B cell (primary cell): Measurements from ENCODE around the gene NPTXR. TPM values are rescaled to one million over a fixed set of nuclear protein-coding genes. Genes with fewer than 3 reads are reported as not detected.

Source experiments
- ATAC-seq: fragments of 200-7000 bp; cut with Tn5 transposase; one replicate; pipeline ENCODE4 v1.10.0; 2021; ENCODE audit warnings: low read depth, mild to moderate bottlenecking, moderate number of reproducible peaks, moderate library complexity
- CTCF ChIA-PET: fragments of 350-600 bp; sonication (Branson Sonifier 250); formaldehyde crosslinking; loops from one replicate; lab custom pipeline; 2021; ENCODE audit warnings: antibody characterized with exemption, inconsistent platforms; lab: Charles Lee
- POLR2A ChIA-PET: fragments of 350-600 bp; sonication (Branson Sonifier 250); formaldehyde crosslinking; loops from one replicate; lab custom pipeline; 2021; ENCODE audit warnings: antibody characterized with exemption; lab: Charles Lee
- DNase-seq: peaks from one replicate; pipeline ENCODE4 v3.0.0; 2013
- H2AFZ ChIP-seq: 2 replicates; pipeline ENCODE4 v1.6.1; 2012; ENCODE audit warnings: mild to moderate bottlenecking, low read depth, low read length; ENCODE audit not compliant: insufficient read depth, poor library complexity, severe bottlenecking
- H3K27ac ChIP-seq, 2 donors: 1 replicate in 1 of 2; 2 replicates in 1 of 2; pipeline ENCODE4 v1.5.1; 2012 to 2013; ENCODE audit warnings: low read length in 2 of 2, mild to moderate bottlenecking in 2 of 2, moderate library complexity in 1 of 2
- H3K27me3 ChIP-seq, 4 experiments: fragments of 200-600 bp in 1 of 4; sonication (generic) in 1 of 4; replicated peaks in 1 of 4; 1 replicate in 2 of 4; 2 replicates in 2 of 4; pipeline versions ENCODE4 v1.6.1 to v1.7.0; 2013 to 2016; ENCODE audit warnings: low read length in 3 of 4, mild to moderate bottlenecking in 2 of 4, mixed read lengths in 1 of 4, moderate library complexity in 1 of 4; ENCODE audit not compliant: insufficient read depth in 4 of 4, control insufficient read depth in 3 of 4; ENCODE audit errors: control extremely low read depth in 1 of 4
- H3K36me3 ChIP-seq, 2 experiments: replicated peaks in 1 of 2; 1 replicate in 1 of 2; 2 replicates in 1 of 2; pipeline versions ENCODE4 v1.6.1 to v1.7.1; 2013; ENCODE audit warnings: low read length in 1 of 2; ENCODE audit not compliant: insufficient read depth in 2 of 2, control insufficient read depth in 1 of 2; ENCODE audit errors: control extremely low read depth in 1 of 2, extremely low read depth in 1 of 2
- H3K4me1 ChIP-seq, 2 donors: fragments of 200-600 bp in 1 of 2; sonication (generic) in 1 of 2; 1 replicate in 1 of 2; 2 replicates in 1 of 2; pipeline versions ENCODE4 v1.5.1 to v1.6.1; 2013 to 2017; ENCODE audit warnings: low read length in 2 of 2; ENCODE audit not compliant: control insufficient read depth in 2 of 2, insufficient read depth in 2 of 2
- H3K4me2 ChIP-seq: replicated peaks from 2 replicates; pipeline ENCODE3; 2012; ENCODE audit warnings: mild to moderate bottlenecking, low read depth, low read length; ENCODE audit not compliant: poor library complexity, severe bottlenecking
- H3K4me3 ChIP-seq, 5 experiments: fragments of 200-600 bp in 1 of 5; sonication (generic) in 1 of 5; 1 replicate in 3 of 5; 2 replicates in 2 of 5; pipeline versions ENCODE4 v1.5.1 to v1.7.0; 2011 to 2016; ENCODE audit warnings: low read length in 4 of 5, mild to moderate bottlenecking in 4 of 5, low read depth in 2 of 5, control low read depth in 1 of 5, moderate library complexity in 1 of 5; ENCODE audit not compliant: insufficient read depth in 1 of 5; ENCODE audit errors: control extremely low read depth in 1 of 5, extremely low read depth in 1 of 5
- H3K79me2 ChIP-seq: fragments of 200-600 bp; sonication (generic); one replicate; pipeline ENCODE4 v1.6.0; 2016; ENCODE audit warnings: low read length; ENCODE audit not compliant: control insufficient read depth, insufficient read depth
- H3K9ac ChIP-seq: fragments of 200-600 bp; sonication (generic); 2 replicates; pipeline ENCODE4 v1.6.1; 2017; ENCODE audit warnings: mild to moderate bottlenecking, low read length, moderate library complexity
- H3K9me3 ChIP-seq, 3 donors: one replicate each; pipeline versions ENCODE4 v1.6.1 to v1.7.1; 2013; ENCODE audit warnings: low read length in 2 of 3; ENCODE audit not compliant: control insufficient read depth in 2 of 3, insufficient read depth in 1 of 3; ENCODE audit errors: control extremely low read depth in 1 of 3
- H4K20me1 ChIP-seq: 2 replicates; pipeline ENCODE4 v1.6.0; 2012; ENCODE audit warnings: mild to moderate bottlenecking, low read length; ENCODE audit not compliant: insufficient read depth, control insufficient read depth, poor library complexity, severe bottlenecking
- H3K27ac Mint-ChIP-seq: one replicate; pipeline ENCODE4 v1.8.0; 2021; ENCODE audit warnings: mixed read lengths
- H3K27me3 Mint-ChIP-seq: one replicate; pipeline ENCODE4 v1.8.0; 2021; ENCODE audit warnings: mixed read lengths
- H3K4me1 Mint-ChIP-seq: one replicate; pipeline ENCODE4 v1.8.0; 2021; ENCODE audit warnings: mixed read lengths
- H3K4me3 Mint-ChIP-seq: one replicate; pipeline ENCODE4 v1.8.0; 2021; ENCODE audit warnings: mixed read lengths
- H3K9me3 Mint-ChIP-seq: one replicate; pipeline ENCODE4 v1.8.0; 2022; ENCODE audit warnings: mixed read lengths; ENCODE audit not compliant: insufficient read depth
- CTCF ChIP-seq: fragments of 200-600 bp; IDR thresholded peaks from one replicate; pipeline ENCODE4 v1.8.0; 2022; ENCODE audit warnings: antibody characterized with exemption, mild to moderate bottlenecking
- EZH2 ChIP-seq: IDR thresholded peaks from 2 replicates; pipeline ENCODE4 v1.6.1; 2012; ENCODE audit warnings: borderline replicate concordance, low read depth, mild to moderate bottlenecking, moderate library complexity, low read length; ENCODE audit not compliant: insufficient read depth, poor library complexity, severe bottlenecking
- WGBS: methylation state at CpG from one replicate; pipeline ENCODE4 v1.1.5; 2013; ENCODE audit warnings: missing lambda C conversion rate; ENCODE audit not compliant: insufficient coverage; 5-methylcytosine and 5-hydroxymethylcytosine counted together
- intact Hi-C: fragments of 100-400 bp; cut with micrococcal nuclease; formaldehyde crosslinking; loops from one replicate; pipeline ENCODE4 v1.10.0; 2022
- polyA plus RNA-seq: library from polyadenylated mRNA; depleted of rRNA; stranded (reverse); fragments of >200 nt; gene quantifications from 2 replicates; pipeline ENCODE4 v1.2.3, GENCODE V29; 2012
- total RNA-seq, 2 donors: library from RNA; stranded (reverse); fragments of 120-200 nt in 1 of 2; gene quantifications; 1 replicate in 1 of 2; 2 replicates in 1 of 2; pipeline versions ENCODE4 v1.2.3 to v1.2.4, GENCODE V29; 2013 to 2022

NPTXR gene
- total and polyA plus RNA-seq, 2 donors (not counting 1 experiment from before 2014, with no cell fraction given): 0.16 to 0.71 TPM

GRCh38 chr22:38823637-38824036 is 20.2 kb downstream of the NPTXR start:
- Histone ChIP-seq H3K9ac (no peak overlapping the region), H3K4me3 (no peak overlapping the region), H3K36me3 (no peaks in the 10 kb centered on the region), H3K27me3 (no peaks in the 10 kb centered on the region), H4K20me1 (no peaks in the 10 kb centered on the region), H3K9me3 (peaks cover 0 to 5% (median 0%) of the 10 kb centered on the region in 3 donors), H2AFZ (no peak overlapping the region), H3K27ac (no peak overlapping the region), H3K4me2 (no peak overlapping the region), H3K79me2 (no peaks in the 10 kb centered on the region), H3K4me1 (no peaks in the 10 kb centered on the region)
- ATAC-seq: no peak
- H3K4me3 Mint-ChIP-seq: no peak overlapping the region
- peaks cover 12% of the 10 kb centered on the region for H3K27me3 Mint-ChIP-seq
- no peak overlapping the region for H3K27ac Mint-ChIP-seq
- no peaks in the 10 kb centered on the region for H3K9me3 Mint-ChIP-seq
- 88% methylated on average over 2 of the region's 2 CpGs for WGBS
- DNase-seq: no peak
- ChIA-PET CTCF (no interaction called here), POLR2A (no interaction called here)
- TF ChIP-seq CTCF: no peak
- TF ChIP-seq EZH2: no peak
- H3K4me1 Mint-ChIP-seq: no peaks in the 10 kb centered on the region
- intact Hi-C loops: no loop called here

GRCh38 chr22:38823076-38823475 is 20.8 kb downstream of the NPTXR start:
- Histone ChIP-seq H2AFZ (no peak overlapping the region), H3K79me2 (no peaks in the 10 kb centered on the region), H3K9ac (no peak overlapping the region), H3K9me3 (no peaks in the 10 kb centered on the region), H3K36me3 (no peaks in the 10 kb centered on the region), H3K27me3 (no peaks in the 10 kb centered on the region), H3K4me1 (no peaks in the 10 kb centered on the region), H3K27ac (no peak overlapping the region), H3K4me3 (no peak overlapping the region), H3K4me2 (no peak overlapping the region), H4K20me1 (no peaks in the 10 kb centered on the region)
- Mint-ChIP-seq H3K27ac (no peak overlapping the region), H3K4me1 (no peaks in the 10 kb centered on the region), H3K4me3 (no peak overlapping the region), H3K27me3 (peaks cover 12% of the 10 kb centered on the region), H3K9me3 (no peaks in the 10 kb centered on the region)
- ChIA-PET POLR2A (no interaction called here), CTCF (no interaction called here)
- intact Hi-C loops: no loop called here
- TF ChIP-seq EZH2: no peak
- no peak for TF ChIP-seq CTCF
- DNase-seq (no peak), ATAC-seq (no peak)
- 86% methylated on average over 4 of the region's 4 CpGs for WGBS
